ENCODE measurements around the gene COLQ.
A peak's percentile ranks its signal among the peaks of the same experiment; 100 is the strongest.

COLQ gene

DNA sequence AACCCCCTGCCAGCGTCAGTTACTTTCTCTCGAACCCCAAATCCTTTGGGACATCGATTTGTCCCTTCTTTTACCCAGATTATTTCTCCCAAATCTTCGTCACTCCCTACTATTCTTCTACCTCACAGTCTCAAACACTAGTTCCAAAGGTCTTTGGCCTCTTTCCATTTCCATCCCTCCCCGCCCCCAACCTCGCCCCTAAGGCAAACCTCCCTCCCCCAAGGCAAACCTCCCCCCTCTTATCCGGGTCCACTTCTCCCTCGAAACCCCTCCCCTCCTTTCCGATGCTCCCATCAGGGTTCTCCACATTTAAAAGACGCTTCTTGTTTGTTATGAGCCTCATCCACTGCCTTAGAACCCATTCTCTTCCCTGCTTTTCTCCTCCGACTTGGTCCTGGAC, 93.5 kb downstream of the COLQ start:
- peak overlapping the region; percentile 88 for H2BK5ac ChIP-seq (ENCODE audit: low read length)
- no peak overlapping the region for H3K23ac ChIP-seq (ENCODE audit: low read depth, low read length, poor library complexity)
- WGBS, 2 donors (ENCODE audit: extremely low coverage in 2 of 2, insufficient read length in 2 of 2, insufficient replicate concordance in 1 of 2), result no CpG with 5 or more reads among the region's 11 CpGs
- H2AK5ac ChIP-seq (ENCODE audit: low read depth, low read length), result no peak overlapping the region
- H3K14ac ChIP-seq (ENCODE audit: low read length), result no peak overlapping the region
- H2BK120ac ChIP-seq (ENCODE audit: low read depth, low read length), result peak overlapping the region; percentile 61
- no peaks in the 10 kb centered on the region for H3K9me3 ChIP-seq (replicated peaks in 1 of 2; ENCODE audit: control insufficient read depth in 2 of 2, insufficient read depth in 1 of 2, low read depth in 1 of 2, low read length in 2 of 2)
- no peak overlapping the region for H4K91ac ChIP-seq (ENCODE audit: low read depth, low read length, poor library complexity)
- no peak overlapping the region for H3K4ac ChIP-seq (ENCODE audit: low read length)
- no peak overlapping the region for H3K27ac ChIP-seq (replicated peaks; ENCODE audit: low read length)
- no peaks in the 10 kb centered on the region for H3K27me3 ChIP-seq (ENCODE audit: control insufficient read depth in 3 of 3, insufficient read depth in 3 of 3, low read depth in 1 of 3, low read length in 3 of 3)
- DNase-seq (ENCODE audit: low spot score), result no peak
- H2AFZ ChIP-seq (ENCODE audit: low read length), result peak overlapping the region; percentile 98
- H3K4me3 ChIP-seq (ENCODE audit: low read length in 2 of 2), result peak overlapping the region; percentile 83 to 93
- peaks cover 6 to 7% of the 10 kb centered on the region in 2 donors for H3K4me1 ChIP-seq (ENCODE audit: control insufficient read depth in 2 of 2, insufficient read depth in 1 of 2, low read depth in 1 of 2, low read length in 2 of 2)
- H3K4me2 ChIP-seq (ENCODE audit: insufficient read depth, low read length, poor library complexity, severe bottlenecking), result peak overlapping the region; percentile 75
- peak overlapping the region; percentile 92 for H3K9ac ChIP-seq (ENCODE audit: low read depth, low read length, poor library complexity)
- peaks cover 8% of the 10 kb centered on the region for H3K79me1 ChIP-seq (ENCODE audit: low read depth, low read length)
- H2BK15ac ChIP-seq (ENCODE audit: low read length), result no peak overlapping the region
- no peak overlapping the region for H4K8ac ChIP-seq (ENCODE audit: low read depth, low read length)
- no peak overlapping the region for H2BK12ac ChIP-seq (ENCODE audit: low read length)
- H3K18ac ChIP-seq (ENCODE audit: low read length), result no peak overlapping the region
- peaks cover 17 to 71% of the 10 kb centered on the region in 2 donors for H3K36me3 ChIP-seq (replicated peaks in 1 of 2; ENCODE audit: control insufficient read depth in 2 of 2, insufficient read depth in 2 of 2, low read length in 2 of 2)

DNA sequence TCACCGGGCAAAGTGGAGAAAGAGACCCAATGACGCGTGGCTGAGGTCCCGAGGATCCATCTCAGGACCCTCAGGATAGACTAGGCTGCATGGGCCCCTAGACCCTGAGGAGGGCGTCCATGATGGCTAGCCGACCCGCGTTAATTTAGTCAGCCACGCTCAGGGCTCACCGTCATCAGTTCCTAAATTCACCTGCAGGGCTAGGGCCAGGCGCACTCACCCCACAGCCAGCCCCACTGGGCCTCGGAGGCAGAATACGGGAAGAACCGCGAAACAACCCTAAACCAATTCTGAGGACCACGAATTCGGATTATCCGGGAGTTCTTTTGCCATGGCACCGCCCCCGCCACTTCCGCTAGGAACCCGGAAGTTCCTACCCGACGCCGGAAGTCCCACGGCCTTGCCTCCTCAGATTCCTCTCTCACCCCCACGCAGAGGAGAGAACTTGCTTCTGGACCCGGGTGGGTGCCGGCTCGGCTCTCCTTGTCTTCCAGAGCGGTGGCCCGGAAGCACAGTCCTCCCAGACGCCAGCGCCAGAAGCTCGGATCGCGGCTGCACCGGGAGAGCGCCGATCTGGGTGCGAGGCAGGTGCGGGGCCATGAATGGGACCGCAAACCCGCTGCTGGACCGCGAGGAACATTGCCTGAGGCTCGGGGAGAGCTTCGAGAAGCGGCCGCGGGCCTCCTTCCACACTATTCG, 94.2 kb downstream of the COLQ start, which contains the start of the genes EAF1 and METTL6:
EAF1 (plus strand) TSS at position 417 of the 699 bp plus-strand sequence; CDS start at position 599, 182 bp downstream.
METTL6 (minus strand) TSS at position 363 of the 699 bp plus-strand sequence. CDS start 1,033 bp downstream, outside the sequence.
- H3K4me1 ChIP-seq (ENCODE audit: control insufficient read depth in 2 of 2, insufficient read depth in 1 of 2, low read depth in 1 of 2, low read length in 2 of 2), result peaks cover 6 to 7% of the 10 kb centered on the region in 2 donors
- peak; percentile 65 for DNase-seq (ENCODE audit: low spot score)
- peak within 1 kb of the TSS; percentile 65 for H2AK5ac ChIP-seq (ENCODE audit: low read depth, low read length)
- peak within 1 kb of the TSS; percentile 92 for H3K9ac ChIP-seq (ENCODE audit: low read depth, low read length, poor library complexity)
- H3K36me3 ChIP-seq (replicated peaks in 1 of 2; ENCODE audit: control insufficient read depth in 2 of 2, insufficient read depth in 2 of 2, low read length in 2 of 2), result peaks cover 17 to 71% of the 10 kb centered on the region in 2 donors
- peak within 1 kb of the TSS; percentile 83 to 93 for H3K4me3 ChIP-seq (ENCODE audit: low read length in 2 of 2)
- peak within 1 kb of the TSS; percentile 98 for H2AFZ ChIP-seq (ENCODE audit: low read length)
- WGBS, 2 donors (ENCODE audit: extremely low coverage in 2 of 2, insufficient read length in 2 of 2, insufficient replicate concordance in 1 of 2), result no CpG with 5 or more reads among the region's 52 CpGs
- peak within 1 kb of the TSS; percentile 69 for H3K27ac ChIP-seq (replicated peaks; ENCODE audit: low read length)
- H2BK12ac ChIP-seq (ENCODE audit: low read length), result no peak within 1 kb of the TSS
- H3K23ac ChIP-seq (ENCODE audit: low read depth, low read length, poor library complexity), result peak within 1 kb of the TSS; percentile 63
- no peak within 1 kb of the TSS for H4K91ac ChIP-seq (ENCODE audit: low read depth, low read length, poor library complexity)
- H3K27me3 ChIP-seq (ENCODE audit: control insufficient read depth in 3 of 3, insufficient read depth in 3 of 3, low read depth in 1 of 3, low read length in 3 of 3), result no peaks in the 10 kb centered on the region
- H3K4me2 ChIP-seq (ENCODE audit: insufficient read depth, low read length, poor library complexity, severe bottlenecking), result peak within 1 kb of the TSS; percentile 75
- no peak within 1 kb of the TSS for H2BK15ac ChIP-seq (ENCODE audit: low read length)
- no peaks in the 10 kb centered on the region for H3K9me3 ChIP-seq (replicated peaks in 1 of 2; ENCODE audit: control insufficient read depth in 2 of 2, insufficient read depth in 1 of 2, low read depth in 1 of 2, low read length in 2 of 2)
- H3K4ac ChIP-seq (ENCODE audit: low read length), result no peak within 1 kb of the TSS
- H2BK5ac ChIP-seq (ENCODE audit: low read length), result peak within 1 kb of the TSS; percentile 88
- H3K14ac ChIP-seq (ENCODE audit: low read length), result peak within 1 kb of the TSS; percentile 97
- peaks cover 8% of the 10 kb centered on the region for H3K79me1 ChIP-seq (ENCODE audit: low read depth, low read length)
- H4K8ac ChIP-seq (ENCODE audit: low read depth, low read length), result peak within 1 kb of the TSS; percentile 54
- peak within 1 kb of the TSS; percentile 99 for H3K18ac ChIP-seq (ENCODE audit: low read length)
- H2BK120ac ChIP-seq (ENCODE audit: low read depth, low read length), result peak within 1 kb of the TSS; percentile 61

- Histone ChIP-seq H4K91ac (ENCODE audit: low read depth, low read length, poor library complexity) (no peak overlapping the region), H2BK15ac (ENCODE audit: low read length) (no peak overlapping the region), H2BK120ac (ENCODE audit: low read depth, low read length) (no peak overlapping the region), H2AFZ (ENCODE audit: low read length) (peak overlapping the region; percentile 98), H3K4me2 (ENCODE audit: insufficient read depth, low read length, poor library complexity, severe bottlenecking) (peak overlapping the region; percentile 75), H3K9ac (ENCODE audit: low read depth, low read length, poor library complexity) (peak overlapping the region; percentile 92), H4K8ac (ENCODE audit: low read depth, low read length) (no peak overlapping the region), H3K79me1 (ENCODE audit: low read depth, low read length) (peaks cover 8% of the 10 kb centered on the region), H3K23ac (ENCODE audit: low read depth, low read length, poor library complexity) (no peak overlapping the region), H3K27ac (replicated peaks; ENCODE audit: low read length) (no peak overlapping the region), H3K4me1 (ENCODE audit: control insufficient read depth in 2 of 2, insufficient read depth in 1 of 2, low read depth in 1 of 2, low read length in 2 of 2) (peaks cover 6 to 7% of the 10 kb centered on the region in 2 donors), H3K9me3 (replicated peaks in 1 of 2; ENCODE audit: control insufficient read depth in 2 of 2, insufficient read depth in 1 of 2, low read depth in 1 of 2, low read length in 2 of 2) (no peaks in the 10 kb centered on the region), H3K4ac (ENCODE audit: low read length) (no peak overlapping the region), H2BK5ac (ENCODE audit: low read length) (peak overlapping the region; percentile 88), H3K4me3 (ENCODE audit: low read length in 2 of 2) (peak overlapping the region; percentile 83 to 93), H3K14ac (ENCODE audit: low read length) (peak overlapping the region; percentile 63), H3K36me3 (replicated peaks in 1 of 2; ENCODE audit: control insufficient read depth in 2 of 2, insufficient read depth in 2 of 2, low read length in 2 of 2) (peaks cover 15 to 70% of the 10 kb centered on the region in 2 donors), H3K27me3 (ENCODE audit: control insufficient read depth in 3 of 3, insufficient read depth in 3 of 3, low read depth in 1 of 3, low read length in 3 of 3) (no peaks in the 10 kb centered on the region), H2BK12ac (ENCODE audit: low read length) (no peak overlapping the region), H2AK5ac (ENCODE audit: low read depth, low read length) (no peak overlapping the region), H3K18ac (ENCODE audit: low read length) (peak overlapping the region; percentile 94)
- DNase-seq (ENCODE audit: low spot score), result no peak
- WGBS, 2 donors (ENCODE audit: extremely low coverage in 2 of 2, insufficient read length in 2 of 2, insufficient replicate concordance in 1 of 2), result no CpG with 5 or more reads among the region's 16 CpGs
Measured at GRCh38 chr3:15426579-15427118, 94.9 kb downstream of the COLQ start.

DNA sequence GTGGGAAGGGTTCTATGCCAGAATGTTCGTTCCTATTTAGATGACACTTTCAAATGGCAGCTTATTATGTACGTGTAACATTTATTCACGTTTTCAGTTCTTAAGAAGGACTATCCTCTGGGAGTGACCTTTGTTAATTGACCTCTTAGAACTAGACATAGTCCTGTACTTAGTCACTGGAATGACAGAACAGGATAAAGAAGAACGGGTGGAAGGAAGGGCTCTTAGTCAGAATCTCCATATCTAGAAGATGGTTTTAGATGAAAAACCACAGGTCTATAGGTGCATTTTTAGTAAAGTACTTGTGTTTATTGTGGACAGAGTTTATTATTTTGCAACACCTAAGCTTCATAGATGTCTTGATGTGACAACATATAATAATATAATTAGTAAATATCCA, 100.6 kb downstream of the COLQ start:
- Histone ChIP-seq H4K91ac (ENCODE audit: low read depth, low read length, poor library complexity) (no peak overlapping the region), H2AFZ (ENCODE audit: low read length) (no peak overlapping the region), H3K27me3 (ENCODE audit: control insufficient read depth in 3 of 3, insufficient read depth in 3 of 3, low read depth in 1 of 3, low read length in 3 of 3) (no peaks in the 10 kb centered on the region), H4K8ac (ENCODE audit: low read depth, low read length) (no peak overlapping the region), H3K79me1 (ENCODE audit: low read depth, low read length) (no peaks in the 10 kb centered on the region), H3K36me3 (replicated peaks in 1 of 2; ENCODE audit: control insufficient read depth in 2 of 2, insufficient read depth in 2 of 2, low read length in 2 of 2) (peaks cover 12 to 94% of the 10 kb centered on the region in 2 donors), H3K4me3 (ENCODE audit: low read length in 2 of 2) (no peak overlapping the region), H2AK5ac (ENCODE audit: low read depth, low read length) (no peak overlapping the region), H3K9me3 (replicated peaks in 1 of 2; ENCODE audit: control insufficient read depth in 2 of 2, insufficient read depth in 1 of 2, low read depth in 1 of 2, low read length in 2 of 2) (no peaks in the 10 kb centered on the region), H2BK120ac (ENCODE audit: low read depth, low read length) (no peak overlapping the region), H3K4me1 (ENCODE audit: control insufficient read depth in 2 of 2, insufficient read depth in 1 of 2, low read depth in 1 of 2, low read length in 2 of 2) (no peaks in the 10 kb centered on the region), H3K27ac (replicated peaks; ENCODE audit: low read length) (no peak overlapping the region), H2BK15ac (ENCODE audit: low read length) (no peak overlapping the region), H3K4me2 (ENCODE audit: insufficient read depth, low read length, poor library complexity, severe bottlenecking) (no peak overlapping the region), H2BK12ac (ENCODE audit: low read length) (no peak overlapping the region), H2BK5ac (ENCODE audit: low read length) (no peak overlapping the region), H3K4ac (ENCODE audit: low read length) (no peak overlapping the region), H3K14ac (ENCODE audit: low read length) (no peak overlapping the region), H3K18ac (ENCODE audit: low read length) (no peak overlapping the region), H3K23ac (ENCODE audit: low read depth, low read length, poor library complexity) (no peak overlapping the region), H3K9ac (ENCODE audit: low read depth, low read length, poor library complexity) (no peak overlapping the region)
- no peak for DNase-seq (ENCODE audit: low spot score)
- no CpG with 5 or more reads among the region's 4 CpGs for WGBS, 2 donors (ENCODE audit: extremely low coverage in 2 of 2, insufficient read length in 2 of 2, insufficient replicate concordance in 1 of 2)
